Measurements from ENCODE around the gene ZNF438.
A peak's percentile ranks its signal among the peaks of the same experiment; 100 is the strongest.
"Not testable (repeated sequence)": the region's sequence is repeated elsewhere in the genome, so short reads cannot be mapped to it uniquely, and the experiment has no call there.

ZNF438 gene

DNA sequence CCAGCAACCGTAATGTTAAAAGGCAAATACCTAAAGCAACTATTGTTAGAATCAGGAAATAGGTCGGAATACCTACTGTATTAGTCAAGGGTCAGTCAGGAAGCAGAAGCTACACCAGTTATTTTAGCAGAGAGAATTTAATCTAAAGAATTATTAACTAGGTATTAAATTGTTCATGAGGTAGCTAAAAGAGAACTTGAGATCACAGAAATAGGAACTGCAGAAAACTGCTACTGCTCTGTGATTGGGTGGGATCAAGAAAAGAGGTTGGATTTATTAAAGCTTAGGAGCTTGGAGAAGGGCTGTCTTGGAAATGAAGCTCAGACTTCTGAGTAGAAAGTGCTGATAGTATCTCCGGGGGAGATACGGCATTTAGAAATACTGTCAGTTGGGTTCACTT lies 20.0 kb upstream of the ZNF438 start:
- DNase-seq (ENCODE audit: low read depth): no peak

DNA sequence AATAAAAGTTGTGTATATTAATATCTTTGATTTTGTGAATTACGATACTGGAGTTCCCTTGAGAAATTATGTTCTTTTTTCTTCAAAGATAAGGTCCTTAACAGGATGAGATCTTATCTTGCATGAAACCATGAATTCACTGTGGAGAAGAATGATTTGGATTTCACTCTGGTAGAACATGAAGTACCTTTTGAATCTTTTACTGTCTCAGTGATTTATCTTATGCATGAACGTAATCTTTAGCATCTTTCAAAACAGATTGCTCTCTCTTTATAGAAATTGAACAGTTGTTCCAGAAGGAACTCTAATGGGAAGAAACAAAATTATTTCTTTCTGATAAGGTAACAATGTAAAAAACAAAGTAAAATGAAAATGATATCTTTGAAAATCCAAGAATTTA lies 11.0 kb upstream of the ZNF438 start:
- DNase-seq (ENCODE audit: low read depth): no peak

- DNase-seq (ENCODE audit: low read depth): no peak
These were observed 9.3 kb upstream of the ZNF438 start for GRCh38 chr10:31041011-31041410.

DNA sequence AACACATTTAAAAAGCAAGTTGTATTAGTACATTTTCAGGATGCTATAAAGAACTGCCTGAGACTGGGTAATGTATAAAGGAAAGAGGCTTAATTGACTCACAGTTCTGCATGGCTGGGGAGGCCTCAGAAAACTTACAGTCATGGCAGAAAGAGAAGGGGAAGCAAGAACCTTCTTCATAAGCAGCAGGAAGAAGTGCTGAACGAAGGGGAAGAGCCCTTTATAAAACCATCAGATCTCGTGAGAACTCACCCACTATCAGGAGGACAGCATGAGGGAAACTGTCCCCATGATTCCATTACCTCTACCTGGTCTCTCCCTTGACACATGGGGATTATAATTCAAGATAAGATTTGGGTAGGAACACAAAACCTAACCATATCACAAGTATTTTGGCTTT lies 7.3 kb upstream of the ZNF438 start:
- DNase-seq (ENCODE audit: low read depth): not testable (repeated sequence)

DNA sequence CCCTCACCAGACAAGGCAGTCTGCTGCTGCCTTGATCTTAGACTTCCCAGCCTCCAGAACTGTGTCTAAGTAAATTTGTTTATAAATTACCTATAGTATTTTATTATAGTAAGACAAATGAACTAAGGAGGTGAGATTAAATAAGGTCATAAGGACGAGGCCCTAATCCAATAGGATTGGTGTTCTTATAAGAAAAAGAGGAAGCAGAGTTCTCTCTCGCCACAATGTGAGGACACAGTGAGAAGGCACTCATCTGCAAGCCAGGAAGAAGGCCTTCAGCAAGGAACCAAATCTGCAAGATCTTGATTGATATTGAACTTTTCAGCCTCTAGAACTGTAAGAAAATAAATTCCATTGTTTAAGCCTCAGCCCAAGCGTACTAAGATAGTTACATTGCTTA lies 6.1 kb upstream of the ZNF438 start:
- DNase-seq (ENCODE audit: low read depth): no peak

GRCh38 chr10:31036209-31036608 lies 4.5 kb upstream of the ZNF438 start:
- DNase-seq (ENCODE audit: low read depth): no peak

DNA sequence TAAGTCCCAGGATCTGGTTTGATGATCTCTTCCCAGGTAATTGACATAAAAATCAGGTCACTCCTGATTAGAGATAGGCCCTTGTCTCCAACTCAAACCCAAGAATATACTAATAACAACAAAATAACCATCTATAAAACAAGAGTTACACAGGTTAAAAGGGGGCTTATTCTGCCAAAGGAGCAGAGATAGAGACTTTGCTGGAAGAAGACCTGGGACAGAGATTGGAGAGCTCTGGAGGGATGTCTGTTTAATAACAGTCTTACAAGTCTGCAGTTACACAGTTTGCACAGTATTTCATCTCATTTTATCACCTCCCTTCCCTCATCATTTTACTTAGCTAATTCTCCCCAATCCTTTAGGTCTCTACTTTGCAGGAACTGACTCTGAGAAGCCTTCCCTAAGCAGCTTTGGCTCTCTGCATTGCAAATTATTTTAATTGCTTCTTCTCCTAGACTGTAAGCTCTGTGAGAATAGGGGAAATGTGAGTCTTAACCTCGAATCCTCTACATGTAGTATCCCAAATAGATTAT lies 3.7 kb upstream of the ZNF438 start:
- no peak for DNase-seq (ENCODE audit: low read depth)

GRCh38 chr10:31034098-31034909 lies 2.6 kb upstream of the ZNF438 start:
- DNase-seq (ENCODE audit: low read depth): no peak

GRCh38 chr10:31033147-31033546 lies 1.5 kb upstream of the ZNF438 start:
- DNase-seq (ENCODE audit: low read depth): no peak

GRCh38 chr10:31032258-31033132 lies 830 bp upstream of the ZNF438 start:
- peak; percentile 86 for DNase-seq (ENCODE audit: low read depth)

- no peak for DNase-seq (ENCODE audit: low read depth)
These were observed 484 bp downstream of the ZNF438 start for GRCh38 chr10:31031205-31031557.

DNA sequence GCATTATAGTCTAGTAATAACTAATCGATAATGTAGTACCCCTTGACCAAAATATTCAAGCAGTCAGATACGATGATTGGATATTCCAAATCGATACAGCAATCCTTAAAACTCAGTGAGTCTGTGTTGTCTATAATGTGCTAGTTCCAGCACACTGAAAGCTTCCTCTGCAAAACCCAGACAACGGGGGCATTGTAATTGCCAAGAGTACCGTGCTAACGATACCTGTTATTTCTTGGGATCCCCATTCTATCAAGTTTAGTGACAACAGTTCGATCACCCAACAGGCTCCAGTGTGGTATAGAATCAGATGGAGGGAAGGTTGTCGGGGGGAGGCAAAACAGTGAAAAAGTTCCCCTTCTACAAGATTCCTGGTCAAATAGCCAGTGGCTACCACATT lies 865 bp downstream of the ZNF438 start:
- DNase-seq (ENCODE audit: low read depth): no peak

DNA sequence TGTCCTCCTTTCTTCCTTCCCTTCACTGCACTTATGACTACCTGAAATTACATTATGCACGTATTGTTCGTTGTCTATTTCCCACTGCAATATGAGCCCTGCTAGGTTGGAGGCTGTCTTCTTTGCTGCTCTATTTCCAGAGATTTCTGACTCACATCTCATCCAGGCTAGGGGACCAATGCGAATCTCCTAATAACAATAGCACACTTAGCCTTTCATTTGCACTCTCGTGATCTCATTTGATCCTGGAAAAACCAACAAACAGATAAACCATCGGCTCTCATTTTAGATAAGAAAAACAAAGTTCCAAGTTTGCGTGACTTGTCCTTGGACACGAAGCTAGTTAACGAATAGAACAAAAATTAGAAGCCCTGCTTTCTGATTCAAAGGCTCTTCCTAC lies 1.4 kb downstream of the ZNF438 start:
- no peak for DNase-seq (ENCODE audit: low read depth)

- DNase-seq (ENCODE audit: low read depth): no peak
These were observed 3.6 kb downstream of the ZNF438 start for GRCh38 chr10:31028081-31028480.

DNA sequence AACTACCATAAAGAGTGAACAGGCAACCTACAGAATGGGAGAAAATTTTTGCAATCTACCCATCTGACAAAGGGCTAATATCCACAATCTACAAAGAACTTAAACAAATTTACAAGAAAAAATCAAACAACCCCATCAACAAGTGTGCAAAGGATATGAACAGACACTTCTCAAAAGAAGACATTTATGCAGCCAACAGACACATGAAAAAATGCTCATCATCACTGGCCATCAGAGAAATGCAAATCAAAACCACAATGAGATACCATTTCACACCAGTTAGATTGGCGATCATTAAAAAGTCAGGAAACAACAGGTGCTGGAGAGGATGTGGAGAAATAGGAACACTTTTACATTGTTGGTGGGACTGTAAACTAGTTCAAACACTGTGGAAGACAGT lies 5.4 kb downstream of the ZNF438 start:
- DNase-seq (ENCODE audit: low read depth): not testable (repeated sequence)

DNA sequence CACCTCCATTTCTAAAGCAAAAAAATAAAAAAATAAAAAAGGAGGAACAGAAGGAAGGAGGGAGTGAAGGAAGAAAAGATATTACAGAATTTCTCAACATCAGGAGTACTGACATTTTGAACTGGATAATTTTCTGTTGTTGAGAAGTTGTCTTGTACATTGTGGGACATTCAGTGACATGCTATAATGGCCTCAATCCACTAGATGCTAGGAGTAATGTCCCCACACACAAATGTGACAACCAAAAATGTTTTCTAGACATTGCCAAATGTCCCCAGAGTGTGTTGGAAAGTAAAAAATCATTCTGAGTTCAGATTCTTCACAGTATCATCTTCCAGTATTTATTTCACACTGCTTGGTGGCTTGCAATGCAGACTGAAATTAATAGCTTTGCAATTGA lies 6.5 kb downstream of the ZNF438 start:
- no peak for DNase-seq (ENCODE audit: low read depth)

DNA sequence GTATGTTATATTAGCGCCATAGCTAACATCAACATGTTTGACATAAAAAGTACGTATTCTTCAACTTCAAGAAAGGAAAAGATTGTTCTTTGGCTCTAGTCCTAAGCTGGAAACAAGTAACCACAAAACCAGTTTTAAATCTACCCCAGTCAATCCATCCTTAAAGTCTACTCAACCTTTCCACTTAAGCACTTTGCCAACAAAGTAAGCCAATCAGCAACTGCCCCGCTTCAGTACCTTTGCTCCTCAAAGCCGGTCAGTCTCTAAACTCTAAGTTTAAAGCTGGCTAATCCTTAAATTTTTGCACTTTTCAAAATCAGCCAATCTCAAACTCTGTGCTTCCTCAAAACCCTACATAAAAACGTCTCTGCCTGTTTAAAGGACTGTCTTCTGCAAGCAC lies 8.1 kb downstream of the ZNF438 start:
- no peak for DNase-seq (ENCODE audit: low read depth)

GRCh38 chr10:31020209-31020608 lies 11.5 kb downstream of the ZNF438 start:
- no peak for DNase-seq (ENCODE audit: low read depth)

DNA sequence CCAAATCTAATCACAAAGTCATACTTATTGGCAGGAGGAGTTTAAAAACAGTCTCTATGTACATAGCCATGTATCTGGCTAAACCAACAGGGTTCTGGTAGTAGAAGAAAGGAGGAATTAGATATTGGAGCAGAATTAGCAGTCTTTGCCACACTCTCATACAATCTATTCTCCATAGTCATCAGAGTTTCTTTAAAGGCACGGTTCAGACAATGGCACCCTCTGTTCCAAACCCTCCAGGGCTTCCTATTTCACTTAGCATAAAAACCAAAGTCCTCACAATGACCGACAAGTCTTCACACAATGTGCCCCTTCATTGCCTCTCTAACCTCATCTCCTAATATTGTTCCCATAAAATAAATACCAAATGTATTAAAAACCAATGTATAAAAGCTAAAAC lies 12.7 kb downstream of the ZNF438 start:
- DNase-seq (ENCODE audit: low read depth): no peak

- DNase-seq (ENCODE audit: low read depth): no peak
These were observed 13.3 kb downstream of the ZNF438 start for GRCh38 chr10:31018356-31018750.

GRCh38 chr10:31017534-31018355 lies 13.9 kb downstream of the ZNF438 start:
- DNase-seq (ENCODE audit: low read depth): no peak

GRCh38 chr10:31014161-31014875 lies 17.3 kb downstream of the ZNF438 start:
- no peak for DNase-seq (ENCODE audit: low read depth)
